Bronchial epithelial cell (primary cell): ENCODE measurements around the gene BCAR3. TPM values are rescaled to one million over a fixed set of nuclear protein-coding genes. Genes with fewer than 3 reads are reported as not detected.
A peak's percentile ranks its signal among the peaks of the same experiment; 100 is the strongest.

Experiments used
- DNase-seq: peaks from one replicate; pipeline ENCODE4 v3.0.0-alpha.2; 2010; ENCODE audit warnings: low read depth
- FAIRE-seq: peaks from 2 replicates; lab custom pipeline; 2011; peaks lifted over from hg19 to GRCh38; lab: Jason Lieb, UNC
- H3K27me3 ChIP-seq: 2 replicates; pipeline ENCODE4 v1.5.1; 2011; ENCODE audit warnings: low read length; ENCODE audit not compliant: control insufficient read depth, insufficient read depth
- H3K36me3 ChIP-seq: 2 replicates; pipeline ENCODE4 v1.5.1; 2011; ENCODE audit warnings: low read length; ENCODE audit not compliant: control insufficient read depth, insufficient read depth
- H3K4me3 ChIP-seq: 2 replicates; pipeline ENCODE4 v1.5.1; 2011; ENCODE audit warnings: mild to moderate bottlenecking, low read depth, low read length, control low read depth
- total RNA-seq: library from RNA; depleted of rRNA; stranded (reverse); fragments of >200 nt; gene quantifications from 2 replicates; pipeline ENCODE4 v1.2.1, GENCODE V29; 2014
- TF ChIP-seq, protein P1 (sequence below): IDR thresholded peaks from 2 replicates; pipeline ENCODE4 v1.5.1; 2011; ENCODE audit warnings: mild to moderate bottlenecking, moderate library complexity, low read length, control low read depth, inconsistent platforms; ENCODE audit not compliant: insufficient read depth, severe bottlenecking

The BCAR3 gene
- total RNA-seq, 1 donor from 2014 or later, result 69.5 TPM

DNA sequence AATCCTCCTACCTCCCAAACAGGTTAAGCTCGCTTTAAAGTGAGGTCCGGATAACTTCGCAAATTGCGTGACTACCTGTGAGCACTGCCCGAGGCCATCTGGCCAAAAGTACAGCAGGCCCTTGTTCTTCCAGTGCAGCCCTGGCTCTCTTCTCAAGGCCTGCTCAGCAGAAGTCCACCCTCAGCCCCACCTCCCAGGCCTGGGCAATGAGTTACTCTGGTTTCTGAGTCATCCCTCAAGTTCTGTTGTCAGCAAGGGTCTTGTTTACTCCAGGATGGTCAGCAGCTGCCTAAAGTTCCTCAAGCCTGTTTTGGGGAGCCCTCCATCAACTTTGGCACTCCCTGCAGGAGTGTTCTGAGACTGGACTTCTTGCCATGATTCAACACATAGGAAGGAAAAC lies 101.7 kb downstream of the BCAR3 start:
- Histone ChIP-seq H3K36me3 (peaks cover 37% of the 10 kb centered on the region), H3K4me3 (no peak overlapping the region), H3K27me3 (no peaks in the 10 kb centered on the region)
- DNase-seq, result peak; percentile 69
- TF ChIP-seq, protein P1, sequence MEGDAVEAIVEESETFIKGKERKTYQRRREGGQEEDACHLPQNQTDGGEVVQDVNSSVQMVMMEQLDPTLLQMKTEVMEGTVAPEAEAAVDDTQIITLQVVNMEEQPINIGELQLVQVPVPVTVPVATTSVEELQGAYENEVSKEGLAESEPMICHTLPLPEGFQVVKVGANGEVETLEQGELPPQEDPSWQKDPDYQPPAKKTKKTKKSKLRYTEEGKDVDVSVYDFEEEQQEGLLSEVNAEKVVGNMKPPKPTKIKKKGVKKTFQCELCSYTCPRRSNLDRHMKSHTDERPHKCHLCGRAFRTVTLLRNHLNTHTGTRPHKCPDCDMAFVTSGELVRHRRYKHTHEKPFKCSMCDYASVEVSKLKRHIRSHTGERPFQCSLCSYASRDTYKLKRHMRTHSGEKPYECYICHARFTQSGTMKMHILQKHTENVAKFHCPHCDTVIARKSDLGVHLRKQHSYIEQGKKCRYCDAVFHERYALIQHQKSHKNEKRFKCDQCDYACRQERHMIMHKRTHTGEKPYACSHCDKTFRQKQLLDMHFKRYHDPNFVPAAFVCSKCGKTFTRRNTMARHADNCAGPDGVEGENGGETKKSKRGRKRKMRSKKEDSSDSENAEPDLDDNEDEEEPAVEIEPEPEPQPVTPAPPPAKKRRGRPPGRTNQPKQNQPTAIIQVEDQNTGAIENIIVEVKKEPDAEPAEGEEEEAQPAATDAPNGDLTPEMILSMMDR, result no peak
- FAIRE-seq, result peak; percentile 7

DNA sequence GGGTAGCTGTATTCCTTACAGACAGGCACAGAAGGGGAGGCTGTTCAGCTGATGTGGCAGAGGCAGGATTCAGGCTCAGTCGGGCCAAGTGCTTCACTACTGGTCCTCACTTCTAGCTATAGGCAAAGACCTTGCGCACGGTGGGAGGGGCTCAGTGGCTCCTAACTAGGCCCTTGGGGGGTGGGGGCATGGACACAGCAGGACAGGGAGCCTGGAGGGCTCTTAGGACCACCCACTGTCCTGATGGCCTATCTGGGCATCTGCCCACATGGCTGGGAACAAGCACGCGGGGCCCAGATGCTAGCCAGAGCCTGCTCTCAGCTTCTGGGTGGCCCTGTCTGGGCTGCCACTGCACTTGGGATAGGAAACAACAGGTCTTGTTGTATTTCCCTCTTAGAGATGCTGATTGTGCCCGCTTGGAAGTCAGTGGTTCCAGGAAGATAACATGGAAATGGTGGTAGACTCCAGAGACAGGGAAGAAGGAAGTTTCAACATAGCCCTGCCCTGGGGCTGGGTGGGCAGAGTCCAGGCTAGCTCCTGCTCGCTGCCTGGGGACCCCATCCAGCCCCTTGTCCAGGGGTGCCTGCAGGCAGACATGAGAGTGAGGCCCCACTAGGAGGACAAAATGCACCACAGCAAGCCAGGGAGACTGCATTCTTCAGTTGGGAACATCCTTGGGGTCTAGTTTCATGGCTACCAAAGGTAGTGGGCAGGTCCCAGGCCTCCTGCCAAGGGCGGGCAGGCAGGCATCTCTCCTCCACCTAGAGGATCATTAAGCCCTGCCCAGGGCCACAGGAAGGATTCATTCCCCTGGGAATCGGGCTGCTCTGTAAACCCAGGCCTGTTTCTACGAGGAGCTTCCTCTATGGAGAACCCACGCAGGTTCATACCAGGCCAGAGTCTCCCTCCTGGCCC lies 102.5 kb downstream of the BCAR3 start:
- no peak for FAIRE-seq
- TF ChIP-seq, protein P1, result no peak
- Histone ChIP-seq H3K27me3 (no peaks in the 10 kb centered on the region), H3K4me3 (no peak overlapping the region), H3K36me3 (peaks cover 34% of the 10 kb centered on the region)
- no peak for DNase-seq

DNA sequence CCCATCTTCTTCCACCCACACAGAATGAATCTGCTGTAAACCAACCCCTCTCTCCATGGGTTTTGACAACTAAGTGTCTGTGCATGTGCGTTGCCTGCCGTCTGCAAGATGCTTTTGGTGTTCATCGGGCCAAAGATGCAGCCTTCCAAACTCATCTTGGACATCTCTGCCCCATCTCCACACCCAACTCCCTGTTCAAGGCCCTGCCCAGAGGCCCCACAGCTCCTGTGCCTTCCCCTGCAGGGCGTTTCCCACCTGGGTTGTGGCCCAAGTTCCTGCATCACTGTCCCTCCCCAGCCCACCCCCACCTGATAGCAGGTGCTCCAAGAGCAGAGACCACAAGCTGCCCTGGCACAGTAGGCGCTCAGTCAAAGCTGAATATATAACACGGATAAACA lies 103.2 kb downstream of the BCAR3 start:
- no peak overlapping the region for H3K4me3 ChIP-seq
- TF ChIP-seq, protein P1, result no peak
- no peak for DNase-seq
- H3K27me3 ChIP-seq, result no peaks in the 10 kb centered on the region
- no peak for FAIRE-seq
- H3K36me3 ChIP-seq, result peaks cover 30% of the 10 kb centered on the region

DNA sequence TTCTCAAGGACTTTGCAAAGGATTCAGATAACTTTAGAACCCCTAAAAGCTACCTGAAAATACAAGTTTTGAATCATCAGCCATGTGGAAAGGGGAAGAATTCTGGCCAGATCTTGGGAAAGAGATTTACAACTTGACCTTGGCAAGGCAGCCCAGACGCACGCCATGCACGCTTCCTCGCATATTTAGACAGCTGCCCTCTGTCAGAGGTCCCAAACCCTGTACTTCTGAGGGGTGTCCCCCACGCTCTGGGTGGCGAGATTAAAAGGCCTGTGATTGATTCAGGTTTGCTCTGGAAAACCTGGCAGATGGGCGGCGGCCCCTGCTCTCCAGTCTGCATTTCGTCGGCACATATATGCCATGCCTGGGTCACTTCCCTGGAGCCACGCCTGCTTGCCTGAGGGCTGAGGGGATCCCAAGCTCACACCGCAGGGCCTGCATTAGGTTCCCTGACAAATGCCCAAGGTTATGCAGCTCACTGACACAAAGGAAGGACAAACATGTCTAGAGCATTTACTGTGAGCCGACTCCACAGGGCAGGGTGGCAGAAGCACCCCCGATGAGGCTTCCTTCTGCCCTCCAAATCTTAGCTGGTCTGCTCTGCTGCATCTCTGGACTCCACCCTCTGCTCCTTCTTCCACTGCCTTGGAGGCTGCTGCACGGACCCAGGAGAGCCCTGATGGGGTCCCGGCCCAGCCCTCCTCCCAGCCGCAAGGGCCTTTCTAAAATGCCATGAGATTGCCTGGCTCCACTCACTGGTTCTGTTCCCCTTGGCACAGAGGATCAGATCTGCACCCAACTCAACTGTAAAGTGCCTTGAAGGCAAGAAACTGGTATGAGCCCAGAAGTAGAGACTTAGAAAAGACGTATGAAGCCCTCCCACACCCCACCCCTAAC lies 103.9 kb downstream of the BCAR3 start:
- DNase-seq (no peak), FAIRE-seq (no peak)
- Histone ChIP-seq H3K36me3 (peaks cover 28% of the 10 kb centered on the region), H3K4me3 (no peak overlapping the region), H3K27me3 (no peaks in the 10 kb centered on the region)
- TF ChIP-seq, protein P1, result no peak

DNA sequence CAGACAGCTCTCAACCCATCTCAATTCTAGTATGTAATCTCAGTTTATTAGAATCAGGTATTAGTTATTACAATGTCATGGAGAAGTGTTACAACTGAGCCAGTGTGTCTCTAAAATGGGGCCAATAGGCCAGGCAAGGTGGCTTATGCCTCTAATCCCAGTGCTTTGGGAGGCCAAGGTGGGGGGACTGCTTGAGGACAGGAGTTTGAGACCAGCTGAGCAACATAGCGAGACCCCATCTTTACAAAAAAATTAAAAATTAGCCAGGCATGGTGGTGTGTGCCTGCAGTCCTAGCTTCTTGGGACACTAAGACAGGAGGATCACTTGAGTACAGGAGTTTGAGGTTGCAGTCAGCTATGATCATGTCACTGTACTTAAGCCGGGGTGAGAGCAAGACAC lies 104.9 kb downstream of the BCAR3 start:
- peaks cover 26% of the 10 kb centered on the region for H3K36me3 ChIP-seq
- TF ChIP-seq, protein P1, result no peak

More for the DNA sequence above, 104.9 kb downstream of the BCAR3 start:
- Histone ChIP-seq H3K4me3 (no peak overlapping the region), H3K27me3 (no peaks in the 10 kb centered on the region)
- FAIRE-seq (no peak), DNase-seq (no peak)
